COR-L47 (cell line): ENCODE data around the gene ITGB8.
A peak's percentile ranks its signal among the peaks of the same experiment; 100 is the strongest.

ENCODE experiments used
- DNase-seq: peaks from one replicate; lab custom pipeline; 2025; lab: John Stamatoyannopoulos, UW

The ITGB8 gene

DNA sequence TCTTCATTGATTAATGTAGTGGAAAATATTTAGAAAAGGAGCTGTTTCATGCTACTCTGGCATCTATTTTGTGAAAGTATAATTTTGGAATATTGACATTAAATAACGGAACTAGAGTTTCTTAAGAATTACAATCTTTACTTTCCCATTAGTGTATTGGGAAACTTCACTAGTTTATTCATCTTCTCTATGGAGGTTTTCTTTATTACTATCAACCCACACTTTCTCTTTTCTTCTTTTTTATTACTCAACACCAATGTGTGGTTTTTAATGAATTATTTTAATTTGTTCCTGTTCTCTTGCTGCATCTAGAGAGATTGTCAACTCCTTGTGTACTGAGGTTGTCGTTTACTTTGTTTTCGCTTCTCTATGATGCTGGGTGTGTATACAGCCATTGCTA is 20.4 kb upstream of the ITGB8 start:
- DNase-seq, result no peak

- DNase-seq, result peak; percentile 10
Measured at GRCh38 chr7:20310963-20311742, 19.5 kb upstream of the ITGB8 start.

GRCh38 chr7:20311743-20312042 is 19.0 kb upstream of the ITGB8 start:
- no peak for DNase-seq

- DNase-seq, result no peak
Measured at GRCh38 chr7:20312562-20312961, 18.1 kb upstream of the ITGB8 start.

GRCh38 chr7:20313626-20314025 is 17.1 kb upstream of the ITGB8 start:
- DNase-seq, result no peak

GRCh38 chr7:20314198-20314597 is 16.5 kb upstream of the ITGB8 start:
- no peak for DNase-seq

GRCh38 chr7:20316706-20317105 is 14.0 kb upstream of the ITGB8 start:
- no peak for DNase-seq

DNA sequence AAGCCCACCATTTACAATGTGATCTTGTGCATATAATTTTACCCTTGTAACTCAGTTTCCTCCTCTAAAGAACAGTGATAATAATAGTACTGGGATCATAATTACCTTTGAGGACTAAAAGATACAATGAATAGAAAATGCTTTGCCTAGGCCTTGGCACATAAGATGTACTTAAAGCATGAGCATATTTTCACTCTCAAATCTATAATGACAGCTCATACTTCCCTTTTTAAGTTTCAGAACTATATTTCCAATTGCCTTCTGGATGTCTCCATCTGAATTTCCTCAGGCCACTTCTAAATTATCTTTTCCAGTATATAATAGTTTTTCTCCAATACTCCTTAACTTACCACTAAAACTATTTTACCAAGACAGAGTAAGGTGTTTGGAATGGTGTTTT is 13.3 kb upstream of the ITGB8 start:
- DNase-seq, result no peak

DNA sequence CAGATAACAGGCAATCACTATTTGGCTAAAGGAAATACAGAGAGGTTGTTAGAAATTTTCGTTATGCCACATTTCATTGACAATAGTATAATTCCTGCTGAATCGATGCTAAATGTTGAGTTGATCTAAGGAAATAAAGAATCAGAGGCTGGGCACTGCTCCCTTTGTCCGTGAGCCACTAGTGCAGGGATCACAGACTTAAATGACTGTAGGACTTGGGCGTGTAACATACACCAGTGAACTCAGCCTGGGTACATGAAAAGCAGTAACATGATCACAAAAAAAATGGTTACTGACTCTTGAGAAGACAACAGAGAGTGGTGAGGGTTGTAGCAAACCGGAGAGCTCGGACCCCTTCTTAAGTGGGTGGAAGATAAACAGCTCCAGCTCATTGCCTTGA is 11.8 kb upstream of the ITGB8 start:
- DNase-seq, result no peak

GRCh38 chr7:20320322-20320721 is 10.4 kb upstream of the ITGB8 start:
- DNase-seq, result no peak

GRCh38 chr7:20320786-20321185 is 9.9 kb upstream of the ITGB8 start:
- DNase-seq, result no peak

DNA sequence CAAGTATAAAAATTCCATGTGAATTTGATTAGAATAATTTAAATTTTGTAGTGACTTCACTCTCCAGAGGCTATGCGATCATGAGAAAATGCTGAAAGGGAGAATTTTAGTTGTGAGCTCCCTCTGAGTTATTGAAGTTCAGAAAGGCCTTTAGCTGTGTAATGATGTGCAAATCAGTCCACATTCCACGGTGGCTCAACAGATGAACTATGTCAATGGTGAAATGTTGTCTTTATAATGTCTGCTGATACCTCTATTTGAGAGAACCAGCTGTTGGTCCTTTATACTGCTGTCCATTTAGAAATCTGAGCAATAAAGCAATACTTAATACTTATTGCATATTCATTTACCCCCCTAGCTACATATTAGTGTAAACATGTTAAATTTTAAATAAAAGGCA is 7.1 kb upstream of the ITGB8 start:
- DNase-seq, result no peak

DNA sequence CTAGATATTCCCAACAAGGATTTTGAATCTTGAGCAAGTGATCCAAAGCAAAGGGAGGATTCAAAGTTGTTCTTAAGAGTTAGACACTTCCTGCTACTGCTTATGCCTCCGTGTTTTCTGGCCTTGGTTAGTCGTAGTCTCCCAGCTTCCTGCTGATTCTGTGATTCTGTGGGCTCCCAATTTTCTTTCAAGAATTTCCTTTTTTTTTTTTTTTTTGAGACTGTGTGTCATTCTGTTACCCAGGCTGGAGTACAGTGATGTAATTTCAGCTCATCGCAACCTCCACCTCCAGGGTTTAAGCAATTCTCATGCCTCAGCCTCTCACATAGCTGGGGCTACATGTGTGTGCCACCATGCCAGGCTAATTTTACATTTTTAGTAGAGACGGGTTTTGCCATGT is 4.4 kb upstream of the ITGB8 start:
- DNase-seq, result no peak

DNA sequence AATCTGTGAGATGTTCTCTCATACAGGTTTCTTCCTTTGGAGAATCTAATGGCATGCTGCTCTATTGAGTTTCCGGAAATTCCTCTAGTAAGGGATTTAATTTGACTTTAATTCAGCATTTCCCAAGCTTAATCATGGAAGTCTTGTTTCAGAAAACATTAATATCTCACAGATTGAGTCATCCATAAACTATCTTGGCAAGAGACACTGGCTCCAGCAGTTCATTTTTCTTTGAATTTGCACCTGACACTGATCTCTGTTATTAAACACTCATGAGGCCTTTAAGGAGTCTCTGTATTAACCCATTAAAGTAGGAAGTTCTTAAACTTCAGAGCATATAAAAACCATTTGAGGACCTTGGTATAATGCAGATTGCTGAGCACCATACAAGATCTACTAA is 3.6 kb upstream of the ITGB8 start:
- no peak for DNase-seq

DNA sequence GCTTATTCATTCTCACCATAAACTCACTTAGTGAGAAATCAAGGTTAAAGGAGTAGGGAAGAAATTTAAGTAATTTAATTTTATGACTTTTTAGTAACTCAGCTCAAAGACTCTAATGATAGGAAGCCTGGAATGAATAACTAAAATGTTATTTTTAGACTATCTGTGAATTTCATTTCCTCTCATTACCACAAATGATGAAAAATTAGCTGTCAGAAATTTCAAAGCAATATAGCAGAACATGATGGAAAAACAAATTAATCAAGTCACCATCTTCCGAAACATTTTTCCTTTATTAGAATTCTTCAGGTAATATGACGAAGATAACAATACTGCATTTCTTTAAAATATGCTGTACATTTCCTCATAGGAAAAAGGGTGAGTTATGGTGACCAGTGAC is 2.7 kb upstream of the ITGB8 start:
- no peak for DNase-seq

DNA sequence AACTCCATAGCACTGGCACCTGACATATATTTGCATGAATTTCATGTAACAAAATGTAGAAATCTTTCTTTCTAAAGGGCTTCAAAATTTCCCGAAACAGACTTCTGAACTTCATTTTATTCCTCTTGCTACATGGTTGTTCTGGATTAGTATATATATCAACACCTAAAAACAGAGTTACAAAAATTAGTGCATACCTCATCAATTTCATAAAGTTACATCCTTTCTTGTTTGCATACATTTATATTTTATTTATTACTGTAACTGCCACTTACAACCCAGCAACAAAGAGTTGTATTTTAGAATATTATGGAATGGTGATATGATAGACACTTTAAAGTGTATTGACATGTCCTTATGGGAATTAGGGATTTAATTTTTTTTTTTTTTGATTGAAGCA is 2.0 kb upstream of the ITGB8 start:
- DNase-seq, result no peak

DNA sequence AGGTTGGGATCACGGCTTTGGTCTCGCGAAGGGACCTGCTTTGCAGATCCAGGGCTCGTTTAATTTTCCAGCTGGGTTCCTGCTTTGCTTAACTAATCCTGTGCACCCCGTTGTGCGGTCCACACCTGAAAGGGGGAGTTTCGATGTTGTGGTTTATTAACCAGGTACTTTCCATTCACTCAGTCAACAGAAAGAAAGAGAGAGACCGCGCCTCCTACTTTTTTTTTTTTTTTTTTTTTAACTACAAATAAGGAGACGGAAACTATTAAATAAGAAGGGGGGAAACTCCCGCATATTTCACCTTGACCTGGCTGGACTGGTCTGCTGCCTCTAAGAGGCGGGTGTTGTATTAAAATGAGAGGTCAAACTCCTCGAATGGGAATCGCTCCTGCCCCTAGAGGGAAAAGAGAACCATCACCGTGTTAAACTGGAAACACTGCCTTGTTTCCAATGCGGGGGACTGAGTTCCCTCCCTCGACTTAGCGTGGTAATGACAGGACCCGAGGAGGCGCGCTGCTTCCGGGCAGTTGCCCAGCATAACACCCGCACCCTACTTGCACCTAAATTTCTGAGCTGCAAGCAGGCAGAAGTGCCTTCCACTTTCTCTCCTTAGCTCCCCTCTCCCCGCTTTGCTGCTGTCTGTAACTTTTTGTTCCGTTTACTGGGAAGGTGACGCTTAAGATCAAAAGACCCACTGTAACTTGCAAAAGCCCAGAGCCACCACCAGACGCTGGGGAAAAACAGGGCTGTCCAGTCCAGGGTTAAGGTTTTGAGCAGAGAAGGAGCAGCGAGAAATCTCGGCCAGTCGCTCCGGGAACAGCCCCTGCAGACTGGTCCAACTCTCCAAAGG is 1.1 kb upstream of the ITGB8 start:
- DNase-seq, result peak; percentile 68

GRCh38 chr7:20330928-20331909 is 519 bp downstream of the ITGB8 start:
- DNase-seq, result peak; percentile 79

DNA sequence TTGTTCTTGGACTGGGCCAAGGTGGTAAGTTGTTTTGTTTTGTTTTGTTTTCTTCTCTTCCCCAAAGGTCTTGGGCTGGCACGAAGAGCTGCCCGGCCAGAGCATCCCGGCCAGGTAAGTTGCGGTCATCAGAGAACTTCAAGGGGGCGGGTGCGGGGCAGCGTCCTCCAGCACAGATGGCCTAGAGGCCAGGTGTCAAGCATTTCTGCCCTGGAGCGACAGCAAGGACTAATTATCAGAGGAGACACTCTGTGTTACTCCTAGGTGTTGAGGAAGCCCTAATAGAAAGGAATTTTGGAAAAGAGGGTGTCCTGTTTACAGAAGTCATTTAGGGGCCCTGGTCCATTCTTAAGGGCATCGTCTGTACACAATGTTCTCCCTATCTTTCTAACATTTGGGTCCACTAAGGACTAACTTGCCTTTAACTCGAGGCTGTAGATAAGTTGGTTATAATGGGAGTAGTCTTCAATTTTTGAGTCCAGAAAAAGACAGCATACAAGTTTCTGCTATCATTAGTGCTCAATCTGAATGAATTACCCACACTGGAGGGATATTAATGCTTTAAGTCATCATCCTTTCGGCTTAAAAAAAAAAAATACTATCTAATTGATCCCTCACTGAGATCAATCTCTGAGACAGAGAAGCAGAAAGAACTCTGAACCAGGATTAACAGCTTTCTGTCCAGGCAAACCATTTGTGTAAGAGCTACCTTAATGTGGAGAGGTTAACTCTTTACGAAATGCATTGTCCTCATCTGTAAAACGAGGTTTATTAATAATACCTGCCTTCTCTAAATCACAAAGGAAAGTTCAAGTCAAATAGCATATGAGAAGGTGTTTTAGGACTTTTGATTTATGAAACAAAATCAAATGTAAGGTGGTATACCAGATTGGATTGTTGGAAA is 1.5 kb downstream of the ITGB8 start:
- DNase-seq, result no peak

GRCh38 chr7:20338285-20338684 is 7.6 kb downstream of the ITGB8 start:
- no peak for DNase-seq

DNA sequence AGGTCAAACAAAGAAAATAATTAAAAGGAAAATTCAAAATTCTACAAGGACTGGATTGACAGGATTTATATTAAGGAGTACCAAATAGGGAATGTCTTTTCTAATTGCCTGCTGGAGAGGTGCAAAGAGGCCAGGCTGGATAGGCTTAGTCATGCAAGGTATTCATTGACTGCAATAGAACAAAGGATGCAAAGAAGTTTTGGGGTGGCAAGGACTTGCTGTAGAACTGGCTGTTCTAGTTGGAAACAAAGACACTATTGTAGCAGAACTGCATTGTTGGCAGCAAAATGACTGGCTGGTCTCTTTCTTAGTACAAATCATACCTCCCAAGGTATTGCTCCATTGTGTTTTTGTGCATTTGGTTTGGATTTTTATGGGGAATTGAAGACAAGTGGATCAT is 10.1 kb downstream of the ITGB8 start:
- no peak for DNase-seq
